Fibroblast of lung (primary cell): ENCODE results near the gene PEX6.

Experiments used
- CTCF ChIP-seq, 2 donors: IDR thresholded peaks in 1 of 2; conservative IDR thresholded peaks in 1 of 2; 1 replicate in 1 of 2; 2 replicates in 1 of 2; pipeline ENCODE4 v1.5.1; 2011 to 2012; ENCODE audit warnings: low read length in 2 of 2, control low read depth in 1 of 2, inconsistent platforms in 1 of 2, low read depth in 1 of 2, mild to moderate bottlenecking in 1 of 2
- EZH2 ChIP-seq: IDR thresholded peaks from 2 replicates; pipeline ENCODE4 v1.5.1; 2012; ENCODE audit warnings: low read length, control low read depth, mild to moderate bottlenecking; ENCODE audit errors: missing control alignments

- TF ChIP-seq CTCF (conservative IDR thresholded peaks at IDR 0.05 in 1 of 2, IDR thresholded peaks at IDR 0.05 in 1 of 2; ENCODE audit: low read depth in 1 of 2, low read length in 2 of 2) = peak in 1 of 2 donors; percentile 28
- no peak for TF ChIP-seq EZH2
Observed at GRCh38 chr6:42963855-42964605, 15.0 kb downstream of the PEX6 start.
